Measurements from ENCODE around the gene SGCD.

SGCD gene

DNA sequence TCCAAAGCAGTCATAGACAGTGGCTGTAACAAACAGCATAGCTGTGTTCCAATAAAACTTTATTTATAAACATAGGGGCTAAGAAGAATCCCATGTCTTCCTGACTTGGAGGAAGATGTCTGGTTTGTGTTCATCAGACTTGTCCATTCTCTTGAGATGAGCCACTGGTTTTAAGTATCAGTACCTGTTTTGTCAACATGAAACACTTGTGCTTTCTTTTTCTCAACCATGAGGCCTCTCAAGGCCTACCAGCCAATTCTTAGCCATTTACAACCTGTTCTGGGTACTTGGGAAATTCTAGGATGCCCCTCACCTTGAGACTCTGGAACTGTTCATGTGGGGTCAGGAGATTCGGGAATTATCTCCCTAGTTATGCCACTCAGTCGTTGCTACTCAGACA is 368.8 kb downstream of the SGCD start:
- DNase-seq (ENCODE audit: low spot score) = no peak

DNA sequence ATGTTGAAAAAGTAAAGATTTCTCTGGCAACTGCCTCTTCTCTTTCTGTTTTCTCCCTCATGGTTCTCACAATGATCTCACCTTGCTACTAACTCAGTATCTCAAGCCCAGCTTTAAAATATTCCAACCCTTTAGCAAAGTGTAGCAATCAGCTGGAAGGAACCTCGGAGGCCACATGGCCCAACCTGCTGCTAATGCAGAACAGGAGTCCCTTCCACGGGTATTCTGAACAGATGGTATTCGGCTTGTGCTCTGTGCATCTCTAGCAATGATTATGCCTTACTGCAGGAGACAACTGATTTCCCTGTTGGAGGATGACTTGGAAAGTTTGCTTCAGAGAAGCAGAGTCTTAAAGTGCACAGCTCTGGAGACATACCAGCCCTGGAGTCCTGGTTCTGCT is 371.4 kb downstream of the SGCD start:
- DNase-seq (ENCODE audit: low spot score) = no peak

DNA sequence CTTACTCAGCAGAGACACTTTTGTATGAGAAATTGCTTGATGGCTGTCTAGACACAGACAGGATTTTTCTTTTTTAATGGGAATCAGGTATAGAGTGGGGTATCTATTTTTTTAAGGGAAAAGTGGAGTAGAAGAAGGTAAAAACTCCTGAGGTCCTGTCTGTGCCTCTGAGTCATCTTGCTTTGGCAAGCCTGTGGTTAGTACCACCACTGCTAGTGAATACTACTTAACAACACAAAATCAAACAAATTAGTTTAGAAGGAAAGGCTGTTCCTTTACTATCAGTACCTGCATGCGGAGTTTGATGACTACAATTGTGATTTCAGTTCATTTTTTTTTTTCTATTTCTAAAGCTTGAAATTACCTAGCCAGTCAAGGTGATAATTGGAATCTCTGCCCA is 372.2 kb downstream of the SGCD start:
- no peak for DNase-seq (ENCODE audit: low spot score)

DNA sequence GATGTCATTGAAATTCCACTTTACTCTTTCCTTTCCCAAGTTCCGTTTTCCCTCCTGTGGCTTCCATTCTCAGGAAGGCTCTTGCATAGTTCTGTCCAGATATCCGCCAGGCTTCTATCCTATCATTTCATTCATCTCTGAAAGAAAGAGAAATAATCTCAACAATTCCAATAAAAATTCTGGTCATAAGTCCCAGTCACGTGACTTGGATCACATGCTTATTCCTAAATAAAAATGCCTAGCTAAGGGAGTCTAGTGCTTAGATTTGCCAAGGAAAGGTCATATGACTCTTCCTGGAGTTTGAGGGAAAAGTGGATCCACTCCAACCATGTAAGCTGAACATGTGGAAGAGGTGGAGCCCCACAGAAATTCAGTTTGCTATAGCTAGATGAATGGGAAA is 377.2 kb downstream of the SGCD start:
- no peak for DNase-seq (ENCODE audit: low spot score)

- DNase-seq (ENCODE audit: low spot score) = no peak
Measured at GRCh38 chr5:156706631-156707030, 379.7 kb downstream of the SGCD start.

GRCh38 chr5:156707750-156708149 is 380.8 kb downstream of the SGCD start:
- DNase-seq (ENCODE audit: low spot score) = no peak

DNA sequence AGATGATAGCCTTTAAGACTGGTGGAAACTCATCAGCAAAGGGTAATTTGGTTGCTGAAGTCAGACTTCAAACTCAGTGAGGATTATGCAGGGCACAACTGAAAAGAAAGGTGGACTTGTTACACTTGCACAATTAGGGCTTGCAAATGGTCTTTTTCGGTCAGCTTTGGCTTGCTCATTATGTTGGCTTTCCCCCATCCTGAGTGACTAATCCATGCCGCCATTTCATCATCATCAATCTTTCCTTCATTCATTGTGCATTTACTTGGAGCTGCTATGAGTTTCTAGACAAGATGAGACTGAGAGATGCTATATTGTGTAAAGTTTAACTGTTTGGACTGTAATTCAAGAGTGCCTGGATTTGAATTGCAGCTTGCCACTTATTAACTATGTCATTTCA is 388.3 kb downstream of the SGCD start:
- DNase-seq (ENCODE audit: low spot score) = no peak

DNA sequence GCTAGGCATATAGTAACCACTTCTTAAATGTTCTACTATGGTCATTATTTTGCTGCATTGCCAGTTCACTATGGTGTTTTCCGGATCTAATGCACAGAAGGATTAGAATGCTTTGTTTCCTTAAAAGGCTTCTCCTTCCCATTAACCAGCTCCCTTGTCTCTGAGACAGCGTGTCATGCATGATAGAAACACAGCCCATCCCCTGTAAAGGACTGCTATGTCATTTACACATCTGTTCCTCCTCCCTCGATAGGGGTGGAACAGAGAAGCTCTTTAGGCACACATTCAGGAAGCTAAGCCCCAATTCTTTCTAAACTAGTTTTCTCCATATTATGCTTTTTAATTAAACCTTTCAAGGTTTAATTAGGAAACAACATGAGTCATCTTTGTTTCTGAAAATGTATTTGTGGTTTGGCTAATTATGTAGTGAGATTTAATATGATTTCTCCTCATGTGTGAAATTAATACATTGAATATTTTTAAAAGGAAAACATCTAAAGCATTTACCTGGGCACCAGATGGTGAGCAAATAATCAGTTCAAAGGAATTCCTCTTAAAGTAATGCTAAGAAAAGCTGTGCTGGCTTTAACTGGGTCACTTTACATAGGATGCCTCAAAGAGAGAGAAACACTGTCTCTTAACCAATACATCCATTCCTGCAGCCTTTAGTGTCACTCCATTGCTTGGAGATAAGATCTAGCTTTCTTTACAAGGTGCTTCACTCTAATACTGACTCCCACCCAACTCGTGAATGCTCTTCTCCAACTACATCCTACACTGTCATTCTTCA is 389.8 kb downstream of the SGCD start:
- DNase-seq (ENCODE audit: low spot score) = no peak

GRCh38 chr5:156718985-156719384 is 392.0 kb downstream of the SGCD start:
- DNase-seq (ENCODE audit: low spot score) = no peak

GRCh38 chr5:156722358-156722757 is 395.4 kb downstream of the SGCD start:
- DNase-seq (ENCODE audit: low spot score) = no peak

DNA sequence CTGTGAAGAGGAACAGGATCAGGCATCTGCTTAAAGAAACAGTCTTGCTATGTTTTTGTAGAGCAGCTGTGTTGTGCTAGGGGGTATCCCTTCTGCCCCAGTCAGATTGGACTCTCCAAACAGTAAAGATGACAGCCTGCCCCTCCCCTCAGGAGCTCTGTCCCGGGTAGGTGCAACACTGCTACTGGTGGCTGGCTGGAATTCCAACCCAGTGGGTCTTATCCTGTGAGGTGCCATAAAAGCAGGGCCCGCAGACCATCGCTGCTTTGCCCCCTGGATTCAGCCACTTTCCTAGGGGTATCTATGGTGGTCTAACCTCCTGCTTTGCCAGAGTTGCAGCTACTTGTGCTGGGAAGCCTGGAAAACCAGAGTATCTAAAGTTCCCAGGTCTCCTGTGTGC is 408.5 kb downstream of the SGCD start:
- DNase-seq (ENCODE audit: low spot score) = no peak

- DNase-seq (ENCODE audit: low spot score) = no peak
Measured at GRCh38 chr5:156741516-156741915, 414.6 kb downstream of the SGCD start.

DNA sequence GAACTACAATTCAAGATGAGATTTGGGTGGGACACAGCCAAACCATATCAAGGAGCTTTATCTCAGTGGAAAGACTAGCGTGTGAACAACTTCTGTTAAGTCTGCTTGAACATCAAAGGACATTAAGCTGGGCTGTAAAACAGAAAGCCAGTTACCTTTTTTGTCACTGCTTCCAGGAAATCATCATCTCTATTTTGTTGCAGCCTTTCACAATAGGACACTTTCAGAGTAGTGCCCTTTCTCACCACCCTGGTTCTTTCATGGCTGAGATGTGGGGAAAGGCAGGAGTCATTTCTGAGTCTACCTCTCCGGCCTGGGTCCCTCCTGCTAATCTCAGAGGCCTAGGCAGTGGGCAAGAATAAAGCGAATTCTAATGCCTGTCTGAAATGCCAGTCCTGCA is 426.9 kb downstream of the SGCD start:
- no peak for DNase-seq (ENCODE audit: low spot score)

DNA sequence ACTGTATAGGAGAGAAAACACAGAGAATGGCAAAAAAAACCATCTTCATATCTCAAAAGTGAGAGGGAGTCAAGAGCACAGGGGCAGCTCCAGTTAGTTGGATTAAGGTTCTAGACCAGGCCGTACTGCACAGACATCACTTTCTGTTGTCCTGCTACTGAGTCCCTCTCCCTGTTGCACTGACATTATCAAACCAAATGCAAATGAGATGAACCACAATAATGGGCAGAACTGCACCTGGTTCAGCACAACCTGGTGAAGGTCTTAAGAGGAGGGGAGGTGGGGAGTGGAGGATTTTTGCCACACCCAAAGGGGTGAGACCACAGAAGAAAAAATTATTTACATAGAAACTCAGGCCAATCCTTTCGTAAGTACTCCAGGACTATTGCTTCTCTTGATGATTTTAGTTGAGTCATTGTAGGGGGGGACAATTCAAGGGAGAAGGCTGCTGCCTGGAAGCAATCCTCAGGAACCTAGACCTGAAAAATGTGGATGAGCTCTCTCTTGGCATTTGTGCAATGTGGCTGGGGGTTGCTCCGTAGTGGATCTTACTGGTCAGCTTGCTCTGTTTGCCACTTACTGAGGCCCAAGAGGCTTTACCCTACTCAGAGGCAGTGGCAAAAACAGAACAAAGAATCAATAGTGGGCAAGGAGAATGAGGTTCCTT is 428.6 kb downstream of the SGCD start:
- DNase-seq (ENCODE audit: low spot score) = no peak

- no peak for DNase-seq (ENCODE audit: low spot score)
Measured at GRCh38 chr5:156758011-156758791, 431.2 kb downstream of the SGCD start.

DNA sequence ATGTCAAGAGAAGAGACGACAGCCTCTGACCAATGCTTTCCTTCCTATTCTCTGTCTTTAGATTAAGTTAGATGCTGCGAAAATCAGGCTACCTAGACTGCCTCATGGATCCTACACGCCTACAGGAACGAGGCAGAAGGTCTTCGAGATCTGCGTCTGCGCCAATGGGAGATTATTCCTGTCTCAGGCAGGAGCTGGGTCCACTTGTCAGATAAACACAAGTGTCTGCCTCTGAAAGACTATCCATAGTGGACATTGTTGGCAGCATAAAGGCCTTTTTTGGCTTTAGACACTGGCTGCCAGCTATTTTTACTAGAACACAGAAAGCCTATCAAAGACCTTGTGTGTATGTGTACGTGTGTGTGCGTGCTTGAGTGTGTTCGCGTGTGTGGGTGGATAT is 432.2 kb downstream of the SGCD start:
- DNase-seq (ENCODE audit: low spot score) = no peak

GRCh38 chr5:156762771-156763170 is 435.8 kb downstream of the SGCD start:
- DNase-seq (ENCODE audit: low spot score) = no peak

DNA sequence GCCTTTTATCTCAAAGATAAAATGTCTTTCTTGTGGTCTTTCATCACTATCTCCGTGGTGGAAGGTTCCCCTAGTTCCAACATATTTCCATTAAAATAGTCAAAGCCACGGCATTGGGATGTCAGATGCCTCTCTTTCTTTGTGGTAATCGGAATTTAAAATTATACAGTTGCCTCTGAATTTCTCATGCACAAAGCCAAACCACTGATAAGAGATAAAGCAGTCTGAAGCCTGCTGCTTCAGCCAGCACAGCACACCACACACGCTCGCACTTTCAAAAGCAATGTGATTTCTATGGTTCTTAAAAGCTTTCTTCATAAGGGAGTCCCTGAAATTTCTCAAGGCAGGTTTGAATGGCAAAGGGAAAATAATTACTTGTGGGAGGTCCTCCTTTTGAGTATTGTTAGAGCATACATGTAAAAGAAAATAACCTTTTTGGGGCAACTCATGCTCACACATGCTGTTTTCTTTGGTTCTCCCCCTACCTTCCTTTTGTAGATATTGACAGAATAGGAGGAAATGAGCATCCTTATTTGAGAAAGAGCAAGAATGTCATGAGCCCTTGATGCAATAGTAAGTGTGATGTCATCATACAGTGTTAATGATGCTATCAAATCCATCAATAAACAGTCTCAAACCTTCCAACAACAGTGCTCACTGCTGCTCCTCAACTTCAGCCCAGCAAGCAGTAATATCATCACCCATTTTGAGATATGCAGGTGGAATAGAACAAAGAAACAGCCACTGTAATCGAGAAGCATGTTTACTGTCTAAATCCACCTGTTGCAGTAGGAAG is 437.4 kb downstream of the SGCD start:
- DNase-seq (ENCODE audit: low spot score) = no peak

GRCh38 chr5:156774273-156774672 is 447.3 kb downstream of the SGCD start:
- DNase-seq (ENCODE audit: low spot score) = no peak

- DNase-seq (ENCODE audit: low spot score) = no peak
Measured at GRCh38 chr5:156778139-156778706, 451.3 kb downstream of the SGCD start.

DNA sequence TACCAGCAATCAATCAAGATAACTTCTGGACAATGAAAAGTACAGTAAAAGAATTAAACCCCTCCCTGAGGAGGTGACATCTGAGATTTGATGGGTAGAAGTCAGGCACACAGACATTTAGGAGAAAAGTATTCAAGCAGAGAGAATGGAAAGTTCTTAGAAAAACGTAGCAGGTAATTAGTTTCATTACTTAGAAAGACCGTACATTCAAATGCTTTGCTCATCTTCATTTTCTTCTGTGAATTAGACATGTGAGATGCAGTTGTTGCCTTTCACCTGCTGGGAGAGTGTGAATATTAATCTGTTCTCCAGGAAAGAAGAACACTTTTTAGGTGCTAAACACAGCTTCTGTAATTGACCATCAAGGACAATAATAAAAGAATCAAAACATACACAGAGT is 451.8 kb downstream of the SGCD start:
- no peak for DNase-seq (ENCODE audit: low spot score)

GRCh38 chr5:156779436-156779835 is 452.5 kb downstream of the SGCD start:
- DNase-seq (ENCODE audit: low spot score) = no peak

Measured in kidney capillary endothelial cell (primary cell).